Activated CD8-positive, alpha-beta T cell treated with anti-CD3 and anti-CD28 coated beads for 36 hours (primary cell): ENCODE data around the gene GPR108. TPM values are rescaled to one million over a fixed set of nuclear protein-coding genes. Genes with fewer than 3 reads are reported as not detected.
"Not testable (repeated sequence)": the region's sequence is repeated elsewhere in the genome, so short reads cannot be mapped to it uniquely, and the experiment has no call there.

Experiments
- ATAC-seq: fragments of 200-7000 bp; cut with Tn5 transposase; one replicate; pipeline ENCODE4 v1.10.0; 2021; ENCODE audit warnings: mild to moderate bottlenecking, moderate library complexity
- CTCF ChIA-PET: fragments of 350-600 bp; sonication (Branson Sonifier 250); formaldehyde crosslinking; loops from one replicate; lab custom pipeline; 2021; ENCODE audit warnings: antibody characterized with exemption; lab: Charles Lee
- POLR2A ChIA-PET: fragments of 350-600 bp; sonication (Branson Sonifier 250); formaldehyde crosslinking; loops from one replicate; lab custom pipeline; 2021; ENCODE audit warnings: antibody characterized with exemption; lab: Charles Lee
- DNase-seq: peaks from one replicate; pipeline ENCODE4 v3.0.0-alpha.2; 2020
- H3K27ac Mint-ChIP-seq: one replicate; pipeline ENCODE4 v1.8.0; 2021; ENCODE audit warnings: mild to moderate bottlenecking, mixed read lengths
- H3K27me3 Mint-ChIP-seq: one replicate; pipeline ENCODE4 v1.8.0; 2021; ENCODE audit warnings: mixed read lengths
- H3K36me3 Mint-ChIP-seq: one replicate; pipeline ENCODE4 v1.8.0; 2021; ENCODE audit warnings: low read depth, mixed read lengths
- H3K4me1 Mint-ChIP-seq: one replicate; pipeline ENCODE4 v1.8.0; 2021; ENCODE audit warnings: low read depth, mixed read lengths
- H3K4me3 Mint-ChIP-seq: one replicate; pipeline ENCODE4 v1.8.0; 2021; ENCODE audit warnings: mild to moderate bottlenecking, moderate library complexity, mixed read lengths
- H3K9me3 Mint-ChIP-seq: one replicate; pipeline ENCODE4 v1.8.0; 2021; ENCODE audit warnings: mixed read lengths
- CTCF ChIP-seq: fragments of 200-600 bp; IDR thresholded peaks from one replicate; pipeline ENCODE4 v1.8.0; 2022; ENCODE audit warnings: antibody characterized with exemption, mild to moderate bottlenecking
- intact Hi-C: fragments of 100-400 bp; cut with micrococcal nuclease; formaldehyde crosslinking; loops from one replicate; pipeline ENCODE4 v1.10.0; 2022
- total RNA-seq, 2 experiments: library from RNA; stranded (reverse); gene quantifications; one replicate each; pipeline ENCODE4 v1.2.3, GENCODE V29; 2021

GPR108 gene
- total RNA-seq, 2 experiments from 2014 or later: 58.2 to 64.8 TPM

DNA sequence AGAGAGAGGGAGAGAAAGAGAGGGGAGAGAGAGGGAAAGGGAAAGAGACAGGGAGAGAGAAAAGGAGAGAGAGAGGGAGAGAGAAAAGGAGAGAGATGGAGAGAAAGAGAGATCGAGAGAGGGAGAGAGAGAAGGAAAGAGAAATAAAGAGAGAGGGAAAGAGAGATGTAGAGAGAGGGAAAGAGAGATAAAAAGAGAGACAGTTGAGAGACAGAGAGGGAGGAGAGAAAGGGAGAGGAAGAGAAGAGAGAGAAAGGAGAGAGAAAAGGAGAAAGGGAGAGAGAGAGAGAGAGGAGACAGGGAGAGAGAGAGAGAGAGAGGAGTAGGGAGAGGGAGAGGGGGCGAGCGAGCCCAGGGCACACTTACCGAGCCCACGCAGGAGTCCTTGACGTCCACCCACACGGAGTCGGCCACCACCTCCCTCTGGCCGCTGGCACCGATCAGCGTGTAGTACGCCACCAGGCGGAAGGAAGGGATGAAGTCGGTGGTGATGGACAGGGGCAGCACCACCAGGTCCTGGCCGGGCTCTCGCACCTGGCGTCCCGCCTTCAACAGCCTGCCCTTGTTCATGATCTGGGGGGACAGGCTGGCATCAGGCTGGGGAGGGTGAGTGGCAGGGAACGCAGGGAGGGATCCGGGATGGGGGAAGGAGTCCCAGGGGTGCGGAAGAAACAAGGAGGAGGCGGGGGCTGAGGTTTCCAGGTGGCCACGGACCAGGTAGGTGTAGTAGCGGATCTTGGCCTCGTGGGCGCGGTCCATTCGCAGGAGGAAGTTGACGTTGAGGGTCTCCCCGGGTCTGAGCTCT, 26.9 kb downstream of the GPR108 start:
- DNase-seq (peak; percentile 35), ATAC-seq (peak; percentile 28)
- POLR2A ChIA-PET: no interaction called here
- Mint-ChIP-seq H3K36me3 (no peaks in the 10 kb centered on the region), H3K9me3 (no peaks in the 10 kb centered on the region), H3K27ac (no peak overlapping the region), H3K4me1 (peaks cover 11% of the 10 kb centered on the region), H3K27me3 (peaks cover 21% of the 10 kb centered on the region), H3K4me3 (no peak overlapping the region)
- intact Hi-C loops: no loop called here
- TF ChIP-seq CTCF: no peak
- CTCF ChIA-PET: interaction anchor here (1.0 kb wide), 2 partner anchors 32 to 76 kb away, joined by 3 to 4 read pairs; no protein-coding TSS in a partner anchor

GRCh38 chr19:6709549-6709948, 27.8 kb downstream of the GPR108 start:
- no peak overlapping the region for H3K4me3 Mint-ChIP-seq

GRCh38 chr19:6708913-6709312, 28.5 kb downstream of the GPR108 start:
- H3K27ac Mint-ChIP-seq, POLR2A ChIA-PET, ATAC-seq, CTCF ChIA-PET, H3K9me3 Mint-ChIP-seq, DNase-seq, H3K4me3 Mint-ChIP-seq, H3K36me3 Mint-ChIP-seq, intact Hi-C loops: not testable (repeated sequence)
- H3K4me1 Mint-ChIP-seq: peaks cover 11% of the 10 kb centered on the region
- peaks cover 21% of the 10 kb centered on the region for H3K27me3 Mint-ChIP-seq

More at GRCh38 chr19:6709549-6709948, 27.8 kb downstream of the GPR108 start:
- no peak for DNase-seq
- ATAC-seq: no peak
- CTCF ChIA-PET: no interaction called here
- POLR2A ChIA-PET: interaction anchor here (0.6 kb wide), 1 partner anchor 223 kb away, joined by 3 read pairs; no protein-coding TSS in a partner anchor
- H3K27ac Mint-ChIP-seq: no peak overlapping the region
- intact Hi-C loops: no loop called here
- H3K36me3 Mint-ChIP-seq: no peaks in the 10 kb centered on the region
- H3K9me3 Mint-ChIP-seq: no peaks in the 10 kb centered on the region
- H3K27me3 Mint-ChIP-seq: peaks cover 21% of the 10 kb centered on the region
- peaks cover 11% of the 10 kb centered on the region for H3K4me1 Mint-ChIP-seq
- no peak for TF ChIP-seq CTCF

GRCh38 chr19:6708346-6708745, 29.0 kb downstream of the GPR108 start:
- CTCF ChIA-PET: no interaction called here
- POLR2A ChIA-PET: interaction anchor here (1.2 kb wide), 1 partner anchor 20 kb away, joined by 3 read pairs; no protein-coding TSS in a partner anchor

GRCh38 chr19:6707658-6708018, 29.7 kb downstream of the GPR108 start:
- Mint-ChIP-seq H3K27me3 (peaks cover 21% of the 10 kb centered on the region), H3K9me3 (no peaks in the 10 kb centered on the region), H3K36me3 (no peaks in the 10 kb centered on the region), H3K4me1 (peaks cover 11% of the 10 kb centered on the region), H3K27ac (no peak overlapping the region), H3K4me3 (no peak overlapping the region)
- intact Hi-C loops: no loop called here
- POLR2A ChIA-PET: interaction anchor here (1.2 kb wide), 1 partner anchor 19 kb away, joined by 3 read pairs; no protein-coding TSS in a partner anchor
- DNase-seq: no peak
- CTCF ChIA-PET: no interaction called here
- TF ChIP-seq CTCF: no peak
- no peak for ATAC-seq

More at GRCh38 chr19:6708346-6708745, 29.0 kb downstream of the GPR108 start:
- DNase-seq: no peak
- H3K27ac Mint-ChIP-seq: no peak overlapping the region
- ATAC-seq: no peak
- intact Hi-C loops: no loop called here
- H3K4me3 Mint-ChIP-seq: no peak overlapping the region
- no peak for TF ChIP-seq CTCF
- peaks cover 21% of the 10 kb centered on the region for H3K27me3 Mint-ChIP-seq
- H3K4me1 Mint-ChIP-seq: peaks cover 11% of the 10 kb centered on the region
- no peaks in the 10 kb centered on the region for H3K36me3 Mint-ChIP-seq
- no peaks in the 10 kb centered on the region for H3K9me3 Mint-ChIP-seq
